GM12875 (cell line): ENCODE measurements around the gene DR1.
"Not testable (repeated sequence)": the region's sequence is repeated elsewhere in the genome, so short reads cannot be mapped to it uniquely, and the experiment has no call there.

Experiments used
- H3K4me3 ChIP-seq: one replicate; pipeline ENCODE4 v1.5.1; 2011; ENCODE audit warnings: low read depth, low read length, control low read depth
- TF ChIP-seq, protein P1 (sequence below): IDR thresholded peaks from 2 replicates; pipeline ENCODE4 v1.5.1; 2011; ENCODE audit warnings: low read depth, mild to moderate bottlenecking, control low read depth, inconsistent platforms, low read length, moderate library complexity, borderline replicate concordance; ENCODE audit not compliant: insufficient read depth

DR1 gene

GRCh38 chr1:93348104-93348728 lies 2.5 kb downstream of the DR1 start:
- peak overlapping the region; percentile 88 for H3K4me3 ChIP-seq
- TF ChIP-seq, protein P1, sequence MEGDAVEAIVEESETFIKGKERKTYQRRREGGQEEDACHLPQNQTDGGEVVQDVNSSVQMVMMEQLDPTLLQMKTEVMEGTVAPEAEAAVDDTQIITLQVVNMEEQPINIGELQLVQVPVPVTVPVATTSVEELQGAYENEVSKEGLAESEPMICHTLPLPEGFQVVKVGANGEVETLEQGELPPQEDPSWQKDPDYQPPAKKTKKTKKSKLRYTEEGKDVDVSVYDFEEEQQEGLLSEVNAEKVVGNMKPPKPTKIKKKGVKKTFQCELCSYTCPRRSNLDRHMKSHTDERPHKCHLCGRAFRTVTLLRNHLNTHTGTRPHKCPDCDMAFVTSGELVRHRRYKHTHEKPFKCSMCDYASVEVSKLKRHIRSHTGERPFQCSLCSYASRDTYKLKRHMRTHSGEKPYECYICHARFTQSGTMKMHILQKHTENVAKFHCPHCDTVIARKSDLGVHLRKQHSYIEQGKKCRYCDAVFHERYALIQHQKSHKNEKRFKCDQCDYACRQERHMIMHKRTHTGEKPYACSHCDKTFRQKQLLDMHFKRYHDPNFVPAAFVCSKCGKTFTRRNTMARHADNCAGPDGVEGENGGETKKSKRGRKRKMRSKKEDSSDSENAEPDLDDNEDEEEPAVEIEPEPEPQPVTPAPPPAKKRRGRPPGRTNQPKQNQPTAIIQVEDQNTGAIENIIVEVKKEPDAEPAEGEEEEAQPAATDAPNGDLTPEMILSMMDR = no peak

DNA sequence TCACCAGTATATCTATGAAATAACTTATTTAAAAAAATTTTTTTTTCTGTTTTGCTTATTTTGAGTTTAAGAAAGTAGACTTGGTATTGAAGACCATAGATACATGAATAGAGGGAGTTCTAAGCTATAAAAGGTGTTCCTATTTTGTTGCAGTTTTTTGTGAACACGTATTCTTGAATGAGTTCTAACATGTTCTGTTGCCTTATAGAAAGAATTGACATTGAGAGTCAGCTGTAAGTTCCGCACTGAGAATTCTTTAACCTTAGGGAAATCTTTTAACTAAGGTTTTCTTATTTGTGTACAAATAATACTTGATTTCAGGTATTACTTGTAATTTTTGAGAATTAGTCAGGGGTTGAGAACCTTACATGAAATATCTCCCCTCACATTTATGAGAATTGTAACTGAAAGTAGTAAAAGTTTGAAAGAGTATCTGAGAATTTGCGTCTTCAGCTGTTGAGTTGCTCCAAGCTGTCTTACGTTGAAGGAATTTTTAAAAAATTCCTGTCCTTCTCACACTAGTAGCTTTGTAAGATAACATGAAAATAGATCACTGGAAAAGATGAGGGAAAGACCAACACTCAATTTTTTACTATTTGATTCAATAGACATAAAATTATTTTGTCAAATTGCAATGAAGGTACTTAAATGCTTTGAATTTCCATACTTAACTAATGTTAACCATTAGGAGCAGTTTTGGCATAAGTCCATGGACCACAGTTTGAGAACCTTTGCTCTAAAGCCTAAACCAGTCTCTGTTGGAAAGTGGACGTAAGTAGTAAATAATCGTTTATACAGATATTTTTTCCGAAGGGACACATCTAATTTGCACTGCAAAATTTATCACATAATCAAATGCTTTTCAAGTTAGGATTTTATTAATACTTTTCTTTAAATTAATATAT lies 3.8 kb downstream of the DR1 start:
- H3K4me3 ChIP-seq = no peak overlapping the region
- TF ChIP-seq, protein P1 = no peak

- H3K4me3 ChIP-seq = no peak overlapping the region
- TF ChIP-seq, protein P1 = no peak
These were observed 4.6 kb downstream of the DR1 start for GRCh38 chr1:93350322-93350721.

DNA sequence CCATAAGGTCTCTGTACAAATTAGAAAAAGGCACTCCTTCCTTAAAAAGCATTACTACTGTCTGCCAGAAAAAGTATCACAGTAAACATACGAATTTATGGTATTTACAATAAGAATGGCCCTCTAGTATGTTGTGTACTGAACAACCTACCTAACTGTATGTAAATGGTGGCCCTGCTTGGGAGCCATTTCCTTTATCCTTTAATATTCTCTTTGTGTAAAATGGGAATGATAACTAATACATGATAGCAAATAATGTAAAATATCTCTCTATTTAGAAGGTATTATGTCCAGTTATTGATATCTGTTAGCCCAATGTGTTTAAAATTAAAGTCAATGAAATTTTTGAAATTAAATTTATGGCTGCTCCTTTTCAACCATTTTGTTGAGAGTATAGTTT lies 5.2 kb downstream of the DR1 start:
- TF ChIP-seq, protein P1 = no peak
- no peak overlapping the region for H3K4me3 ChIP-seq

- H3K4me3 ChIP-seq = not testable (repeated sequence)
These were observed 5.6 kb downstream of the DR1 start for GRCh38 chr1:93351346-93351745.

GRCh38 chr1:93352376-93352775 lies 6.7 kb downstream of the DR1 start:
- no peak overlapping the region for H3K4me3 ChIP-seq
- TF ChIP-seq, protein P1 = no peak

- H3K4me3 ChIP-seq = no peak overlapping the region
- TF ChIP-seq, protein P1 = no peak
These were observed 7.6 kb downstream of the DR1 start for GRCh38 chr1:93353286-93353685.
